HG02943 (cell line): ENCODE measurements around the gene SF3A2.

Experiments
- ATAC-seq: cut with Tn5 transposase; IDR thresholded peaks from one replicate; pipeline ENCODE4 v1.9.1; 2021; ENCODE audit warnings: mild to moderate bottlenecking, low read depth, moderate library complexity; ENCODE audit not compliant: unreplicated experiment

Gene SF3A2

GRCh38 chr19:2251106-2252054, 14.8 kb downstream of the SF3A2 start:
- no peak for ATAC-seq

- no peak for ATAC-seq
Observed at GRCh38 chr19:2252055-2252796, 15.6 kb downstream of the SF3A2 start.

GRCh38 chr19:2252797-2253105, 16.1 kb downstream of the SF3A2 start:
- ATAC-seq: no peak

GRCh38 chr19:2253106-2254063, 16.8 kb downstream of the SF3A2 start:
- ATAC-seq: no peak

DNA sequence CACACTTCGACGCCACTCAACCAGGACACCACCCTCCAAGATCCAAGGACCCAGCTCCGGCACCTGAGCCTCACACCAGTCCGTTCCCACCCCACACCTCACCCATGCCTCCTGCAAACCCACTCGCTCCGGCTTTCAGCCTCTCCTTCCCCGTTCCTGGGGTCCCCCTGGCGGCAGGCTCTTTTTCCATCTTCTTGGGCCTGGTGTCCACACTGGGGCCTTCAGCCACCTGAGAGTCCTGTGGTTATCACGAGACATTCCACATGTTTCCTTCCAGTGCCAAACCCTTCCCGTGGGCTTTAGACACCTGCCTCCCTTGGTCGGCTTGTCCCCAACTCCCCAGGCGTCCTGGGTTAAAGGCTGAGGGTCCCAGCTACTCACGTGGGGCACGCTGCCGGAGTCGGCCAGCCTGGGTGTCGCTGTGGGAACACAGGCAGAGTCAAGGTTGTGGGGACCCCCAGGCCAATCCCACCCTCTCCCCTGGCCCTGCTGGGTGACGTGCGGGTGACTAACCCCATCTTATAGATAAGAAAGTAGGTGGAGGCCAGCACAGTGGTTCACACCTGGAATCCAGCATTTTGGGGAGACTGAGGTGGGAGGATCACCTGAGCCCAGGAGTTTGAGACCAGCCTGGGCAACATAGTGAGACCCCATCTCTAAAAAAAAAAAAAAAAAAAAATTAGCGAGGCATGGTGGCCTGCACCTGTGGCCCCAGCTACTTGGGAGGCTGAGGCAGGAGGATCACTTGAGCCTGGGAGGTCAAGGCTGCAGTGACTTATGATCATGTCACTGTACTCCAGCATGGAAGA, 17.6 kb downstream of the SF3A2 start:
- ATAC-seq: no peak

DNA sequence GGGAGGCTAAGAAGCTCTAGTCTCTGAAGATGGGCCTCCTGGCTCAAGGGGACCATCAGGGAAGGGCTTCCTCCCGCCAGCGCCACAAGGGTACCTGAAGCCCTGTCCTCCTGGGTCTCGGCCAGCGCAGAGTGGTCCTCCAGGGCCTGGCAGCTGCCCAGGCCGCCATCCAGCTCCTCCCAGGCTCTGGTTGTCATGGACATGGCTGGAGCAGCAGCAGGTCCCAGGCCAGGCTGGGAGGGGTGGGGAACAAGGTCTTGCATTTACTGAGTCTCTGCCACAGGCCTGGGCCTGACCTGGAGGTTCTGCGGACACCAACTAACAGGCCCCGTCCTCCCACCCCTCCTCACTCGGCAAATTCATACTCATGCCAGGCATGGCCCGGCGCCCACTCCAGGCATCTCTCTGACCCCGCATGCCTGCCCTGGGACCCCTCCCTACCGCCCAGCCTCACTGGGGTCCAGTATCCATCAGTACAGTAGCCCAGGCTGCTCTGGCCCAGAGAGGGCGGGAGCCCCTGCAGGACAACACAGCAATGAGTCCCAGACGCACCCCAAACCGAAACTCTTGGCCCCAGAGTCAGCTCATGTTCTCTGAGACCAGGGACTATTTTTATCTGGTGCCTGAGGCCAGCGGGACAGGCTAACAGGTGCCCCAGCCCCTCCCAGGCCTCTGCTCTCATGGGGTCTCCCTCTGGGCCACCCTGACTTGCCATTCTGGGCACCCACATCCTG, 18.7 kb downstream of the SF3A2 start:
- no peak for ATAC-seq

- no peak for ATAC-seq
Observed at GRCh38 chr19:2255982-2256685, 19.5 kb downstream of the SF3A2 start, which contains the start of gene JSRP1. JSRP1 (minus strand) TSS chr19:2256417; CDS start chr19:2255314, 1,103 bp downstream.

- ATAC-seq: no peak
Observed at GRCh38 chr19:2259336-2259735, 22.7 kb downstream of the SF3A2 start.

- no peak for ATAC-seq
Observed at GRCh38 chr19:2260341-2260805, 23.7 kb downstream of the SF3A2 start.

- ATAC-seq: no peak
Observed at GRCh38 chr19:2261438-2262172, 25.0 kb downstream of the SF3A2 start.

DNA sequence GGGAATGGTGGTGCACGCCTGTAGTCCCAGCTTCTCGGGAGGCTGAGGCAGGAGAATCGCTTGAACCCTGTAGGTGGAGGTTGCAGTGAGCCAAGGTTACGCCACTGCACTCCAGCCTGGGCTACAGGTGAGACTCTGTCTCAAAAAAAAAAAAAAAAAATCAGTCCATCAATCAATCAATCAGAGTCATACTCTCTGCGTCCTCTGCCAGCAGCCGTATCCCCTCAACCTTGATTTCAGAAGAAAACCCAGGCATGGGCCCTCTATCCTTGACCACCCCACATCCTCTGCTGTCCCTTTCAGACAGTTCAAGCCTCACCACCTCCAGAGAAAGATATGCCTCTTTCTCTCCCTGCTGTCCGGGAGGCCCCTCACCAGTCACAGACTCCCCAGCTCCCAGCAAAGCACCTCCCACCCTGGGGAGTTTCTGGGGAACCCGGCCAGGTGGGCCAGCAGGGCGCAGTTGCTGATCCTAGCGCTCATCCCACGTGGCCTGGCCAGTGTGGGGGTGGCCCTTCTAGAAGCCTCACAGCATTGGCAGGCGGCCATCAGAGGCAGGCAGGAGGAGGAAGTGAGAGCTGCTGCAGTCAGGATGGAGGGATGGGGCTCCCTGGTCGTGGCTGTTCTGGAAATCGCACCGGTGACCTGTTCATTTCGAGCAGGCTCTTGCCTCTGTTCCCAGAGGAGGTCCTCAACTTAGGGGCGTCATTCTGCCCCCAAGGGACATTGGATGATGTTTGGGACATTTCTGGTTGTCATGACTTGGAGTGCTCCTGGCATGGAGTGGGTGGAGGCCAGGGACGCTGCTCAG, 29.8 kb downstream of the SF3A2 start:
- ATAC-seq: no peak

DNA sequence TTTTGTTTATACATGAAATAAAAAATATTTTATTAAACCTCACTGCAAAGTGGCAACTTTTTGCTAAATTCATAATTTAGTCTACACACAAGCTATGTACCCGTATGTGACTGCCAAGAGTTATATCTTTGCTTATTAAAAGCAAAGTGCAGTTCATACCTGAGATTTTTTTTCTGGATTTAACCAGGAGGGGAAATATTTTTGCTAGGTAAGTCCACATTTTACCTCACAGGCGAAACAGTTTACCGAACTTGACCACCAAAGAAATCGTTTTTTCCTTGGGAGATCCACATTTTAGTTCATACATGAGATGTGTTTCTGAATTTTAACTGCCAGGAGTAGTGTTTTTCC, 31.8 kb downstream of the SF3A2 start:
- no peak for ATAC-seq

- no peak for ATAC-seq
Observed at GRCh38 chr19:2268861-2269243, 32.2 kb downstream of the SF3A2 start.

- peak; percentile 55 for ATAC-seq
Observed at GRCh38 chr19:2269244-2270156, 32.9 kb downstream of the SF3A2 start.

DNA sequence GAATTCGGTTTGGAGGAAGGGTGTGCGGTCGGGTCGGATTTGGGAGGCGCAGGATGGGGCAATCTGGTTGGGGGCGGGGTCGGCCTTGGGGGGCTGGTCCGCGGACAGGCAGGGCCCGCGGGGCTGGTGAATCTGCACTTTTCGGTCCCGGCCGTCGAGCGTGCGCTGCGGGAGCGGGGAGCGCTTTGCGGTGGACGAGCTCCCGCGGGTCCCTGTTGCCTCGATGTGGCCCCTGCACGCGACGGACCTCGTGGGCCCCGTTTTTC, 33.5 kb downstream of the SF3A2 start:
- ATAC-seq: no peak
